Neural cell (in vitro differentiated cells): ENCODE data around the gene TNK2.

Source experiments
- EP300 ChIP-seq: fragments of 450-650 bp; conservative IDR thresholded peaks from 2 replicates; pipeline ENCODE4 v1.6.1; 2014; ENCODE audit warnings: antibody characterized with exemption, mild to moderate bottlenecking, moderate library complexity; ENCODE audit not compliant: poor library complexity, severe bottlenecking
- EZH2 ChIP-seq: fragments of 200-600, 300-800 bp; shearing (Covaris generic), sonication (generic); IDR thresholded peaks from 2 replicates; pipeline ENCODE4 v1.6.1; 2014; ENCODE audit warnings: antibody characterized with exemption, low read length, borderline replicate concordance, mild to moderate bottlenecking; ENCODE audit not compliant: insufficient read depth, poor library complexity, severe bottlenecking
- POLR2AphosphoS5 ChIP-seq: IDR thresholded peaks from 2 replicates; pipeline ENCODE4 v1.6.1; 2012
- RAD21 ChIP-seq: fragments of 450-650 bp; conservative IDR thresholded peaks from 2 replicates; pipeline ENCODE4 v1.6.1; 2014; ENCODE audit warnings: antibody characterized with exemption, mild to moderate bottlenecking, moderate library complexity
- TF ChIP-seq, protein P1 (sequence below): fragments of 450-650 bp; IDR thresholded peaks from 2 replicates; pipeline ENCODE4 v1.5.1; 2014; ENCODE audit warnings: antibody characterized with exemption, mild to moderate bottlenecking, moderate library complexity; ENCODE audit not compliant: poor library complexity, severe bottlenecking

- no peak for TF ChIP-seq EP300
- TF ChIP-seq POLR2AphosphoS5: no peak
- TF ChIP-seq, protein P1, sequence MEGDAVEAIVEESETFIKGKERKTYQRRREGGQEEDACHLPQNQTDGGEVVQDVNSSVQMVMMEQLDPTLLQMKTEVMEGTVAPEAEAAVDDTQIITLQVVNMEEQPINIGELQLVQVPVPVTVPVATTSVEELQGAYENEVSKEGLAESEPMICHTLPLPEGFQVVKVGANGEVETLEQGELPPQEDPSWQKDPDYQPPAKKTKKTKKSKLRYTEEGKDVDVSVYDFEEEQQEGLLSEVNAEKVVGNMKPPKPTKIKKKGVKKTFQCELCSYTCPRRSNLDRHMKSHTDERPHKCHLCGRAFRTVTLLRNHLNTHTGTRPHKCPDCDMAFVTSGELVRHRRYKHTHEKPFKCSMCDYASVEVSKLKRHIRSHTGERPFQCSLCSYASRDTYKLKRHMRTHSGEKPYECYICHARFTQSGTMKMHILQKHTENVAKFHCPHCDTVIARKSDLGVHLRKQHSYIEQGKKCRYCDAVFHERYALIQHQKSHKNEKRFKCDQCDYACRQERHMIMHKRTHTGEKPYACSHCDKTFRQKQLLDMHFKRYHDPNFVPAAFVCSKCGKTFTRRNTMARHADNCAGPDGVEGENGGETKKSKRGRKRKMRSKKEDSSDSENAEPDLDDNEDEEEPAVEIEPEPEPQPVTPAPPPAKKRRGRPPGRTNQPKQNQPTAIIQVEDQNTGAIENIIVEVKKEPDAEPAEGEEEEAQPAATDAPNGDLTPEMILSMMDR: no peak
- no peak for TF ChIP-seq EZH2
- no peak for TF ChIP-seq RAD21
Observed at GRCh38 chr3:195821403-195822130, 86.8 kb downstream of the TNK2 start.
